Endothelial cell (in vitro differentiated cells): Measurements from ENCODE around the gene ALDH3B1. TPM values are rescaled to one million over a fixed set of nuclear protein-coding genes. Genes with fewer than 3 reads are reported as not detected.

Experiments
- DNase-seq: peaks from one replicate; pipeline ENCODE4 v3.0.0; 2021; ENCODE audit warnings: low spot score
- H3K27ac Mint-ChIP-seq: one replicate; pipeline ENCODE4 v1.8.0; 2021; ENCODE audit warnings: mixed read lengths, inconsistent platforms; ENCODE audit not compliant: unreplicated experiment
- H3K27me3 Mint-ChIP-seq: one replicate; pipeline ENCODE4 v1.8.0; 2021; ENCODE audit warnings: mild to moderate bottlenecking, moderate library complexity, mixed read lengths, inconsistent platforms; ENCODE audit not compliant: unreplicated experiment
- H3K36me3 Mint-ChIP-seq: one replicate; pipeline ENCODE4 v1.8.0; 2021; ENCODE audit warnings: mild to moderate bottlenecking, low read depth, mixed read lengths, inconsistent platforms; ENCODE audit not compliant: unreplicated experiment
- H3K4me1 Mint-ChIP-seq: one replicate; pipeline ENCODE4 v1.8.0; 2021; ENCODE audit warnings: mild to moderate bottlenecking, mixed read lengths, inconsistent platforms; ENCODE audit not compliant: unreplicated experiment
- H3K4me3 Mint-ChIP-seq: one replicate; pipeline ENCODE4 v1.8.0; 2021; ENCODE audit warnings: mild to moderate bottlenecking, mixed read lengths, inconsistent platforms; ENCODE audit not compliant: unreplicated experiment
- H3K9me3 Mint-ChIP-seq: one replicate; pipeline ENCODE4 v1.8.0; 2021; ENCODE audit warnings: mixed read lengths, inconsistent platforms; ENCODE audit not compliant: unreplicated experiment
- CTCF ChIP-seq: fragments of 200-600 bp; sonication (generic); IDR thresholded peaks from one replicate; pipeline ENCODE4 v1.5.0; 2021; ENCODE audit warnings: antibody characterized with exemption; ENCODE audit not compliant: unreplicated experiment
- total RNA-seq: library from RNA; stranded (reverse); fragmentation: NEBNext Ultra II Directional; extraction: Animal tissue kit (Norgen Biotek cat#: 25700); gene quantifications from one replicate; pipeline ENCODE4 v1.2.1, GENCODE V29; 2021; ENCODE audit not compliant: unreplicated experiment

ALDH3B1 gene
- total RNA-seq, 1 donor from 2014 or later = not detected

- Mint-ChIP-seq H3K9me3 (no peaks in the 10 kb centered on the region), H3K27me3 (peaks cover 8% of the 10 kb centered on the region), H3K36me3 (peaks cover 4% of the 10 kb centered on the region), H3K27ac (no peak overlapping the region), H3K4me3 (no peak overlapping the region), H3K4me1 (no peaks in the 10 kb centered on the region)
- TF ChIP-seq CTCF = no peak
- DNase-seq = no peak
Measured at GRCh38 chr11:67996051-67996450, 14.1 kb upstream of the ALDH3B1 start.

GRCh38 chr11:67996622-67997474 lies 13.3 kb upstream of the ALDH3B1 start:
- peaks cover 4% of the 10 kb centered on the region for H3K36me3 Mint-ChIP-seq
- H3K4me1 Mint-ChIP-seq = no peaks in the 10 kb centered on the region
- H3K27me3 Mint-ChIP-seq = peaks cover 10% of the 10 kb centered on the region
- no peak overlapping the region for H3K27ac Mint-ChIP-seq
- DNase-seq = peak; percentile 77
- no peak for TF ChIP-seq CTCF
- peak overlapping the region; percentile 64 for H3K4me3 Mint-ChIP-seq
- no peaks in the 10 kb centered on the region for H3K9me3 Mint-ChIP-seq

GRCh38 chr11:67997475-67997921 lies 12.6 kb upstream of the ALDH3B1 start:
- DNase-seq = no peak
- peaks cover 13% of the 10 kb centered on the region for H3K27me3 Mint-ChIP-seq
- peak overlapping the region; percentile 64 for H3K4me3 Mint-ChIP-seq
- H3K4me1 Mint-ChIP-seq = peaks cover under 1% of the 10 kb centered on the region
- H3K9me3 Mint-ChIP-seq = no peaks in the 10 kb centered on the region
- no peak for TF ChIP-seq CTCF
- peaks cover 4% of the 10 kb centered on the region for H3K36me3 Mint-ChIP-seq
- no peak overlapping the region for H3K27ac Mint-ChIP-seq

GRCh38 chr11:67998150-67999045 lies 11.7 kb upstream of the ALDH3B1 start:
- H3K4me1 Mint-ChIP-seq = peaks cover 6% of the 10 kb centered on the region
- no peaks in the 10 kb centered on the region for H3K9me3 Mint-ChIP-seq
- H3K27ac Mint-ChIP-seq = no peak overlapping the region
- H3K4me3 Mint-ChIP-seq = no peak overlapping the region
- peaks cover 13% of the 10 kb centered on the region for H3K27me3 Mint-ChIP-seq
- peaks cover 4% of the 10 kb centered on the region for H3K36me3 Mint-ChIP-seq
- no peak for TF ChIP-seq CTCF
- no peak for DNase-seq
